ACHN (cell line): ENCODE measurements around the gene CTNNA3.

Source experiments
- DNase-seq: peaks from one replicate; pipeline ENCODE4 v3.0.0-alpha.2; 2015
- in situ Hi-C: cut with HindIII; loops from 2 replicates; pipeline ENCODE4 v1.10.0; 2017; ENCODE audit warnings: low sequenced_read_pairs, low pct_ligation_motif_present, low pct_unique_long_range_greater_than_20kb

CTNNA3 gene

DNA sequence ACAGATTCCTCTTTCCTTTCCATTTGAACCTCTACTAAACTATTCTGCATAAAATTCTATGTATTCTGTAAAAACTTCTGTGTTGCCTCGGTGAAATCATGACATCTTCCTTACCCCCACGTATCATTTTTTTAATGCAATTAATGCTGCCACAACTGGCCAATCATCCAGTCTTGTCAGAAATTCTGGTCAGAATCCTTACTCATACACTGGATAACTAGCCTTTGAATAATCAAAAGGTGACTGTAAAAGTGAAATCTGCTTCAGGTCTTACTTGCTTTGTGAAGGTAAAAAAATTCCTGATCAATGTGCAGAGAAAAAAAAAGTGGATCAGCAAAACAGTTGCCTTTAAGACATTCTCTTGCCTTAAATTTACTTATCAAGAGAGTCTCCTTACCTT, 859.2 kb downstream of the CTNNA3 start:
- in situ Hi-C loops, result no loop called here
- no peak for DNase-seq

DNA sequence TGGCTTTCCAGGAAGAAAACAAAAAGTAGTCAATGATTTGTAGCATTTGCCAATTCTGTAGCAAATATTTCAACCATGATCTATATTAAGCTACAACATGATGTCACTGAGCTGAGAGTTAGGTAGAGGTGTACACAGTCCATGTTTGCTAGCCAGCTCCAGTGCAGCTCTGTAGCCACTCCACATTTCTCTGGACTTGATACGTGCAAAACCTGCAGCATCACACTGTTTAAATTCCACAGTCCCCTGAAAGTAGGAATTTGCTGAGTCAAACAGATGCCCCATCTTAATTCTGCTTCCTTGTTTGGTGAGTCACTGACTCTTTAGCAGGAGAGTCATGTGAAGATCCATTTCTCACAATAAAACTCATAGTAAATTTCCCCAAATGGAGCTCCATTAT, 859.9 kb downstream of the CTNNA3 start:
- in situ Hi-C loops, result no loop called here
- DNase-seq, result peak; percentile 88

DNA sequence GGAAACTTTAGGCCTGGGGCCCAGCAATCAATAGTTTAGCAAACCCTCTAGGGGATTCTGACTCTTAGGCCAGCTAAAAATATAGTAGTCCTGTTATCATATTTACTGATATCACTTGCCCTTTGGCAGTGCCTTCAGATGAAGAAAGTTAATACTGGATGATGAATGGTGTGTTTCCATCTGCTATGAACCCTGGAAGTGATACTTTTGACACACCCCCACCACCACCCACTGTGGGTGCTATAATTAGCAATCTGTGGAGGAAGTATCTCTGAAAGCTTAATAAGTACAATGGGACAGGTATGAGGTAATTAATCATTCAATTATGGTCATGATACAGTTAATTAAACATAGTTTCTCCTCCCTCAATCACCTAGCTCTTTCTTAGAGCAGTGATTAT, 860.6 kb downstream of the CTNNA3 start:
- in situ Hi-C loops, result no loop called here
- DNase-seq, result no peak

DNA sequence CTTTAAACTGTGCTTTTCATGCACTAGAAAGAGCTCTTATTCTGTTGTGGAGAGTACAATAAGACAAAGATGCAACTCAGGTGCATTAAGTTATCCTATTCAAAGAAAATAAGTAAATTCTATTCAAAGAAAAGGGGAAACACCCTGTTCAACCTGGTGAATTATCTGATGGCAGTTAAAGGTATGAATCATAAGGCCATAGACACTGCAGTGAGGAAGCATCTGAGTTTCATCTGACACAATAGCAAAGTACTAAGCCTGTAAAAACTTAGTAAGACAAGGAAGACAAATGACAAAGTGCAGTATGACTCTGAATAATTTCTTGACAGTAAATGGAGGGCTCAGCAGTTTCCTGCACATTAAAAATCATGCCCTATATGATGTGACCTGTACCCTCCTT, 861.2 kb downstream of the CTNNA3 start:
- in situ Hi-C loops, result no loop called here
- DNase-seq, result peak; percentile 11

DNA sequence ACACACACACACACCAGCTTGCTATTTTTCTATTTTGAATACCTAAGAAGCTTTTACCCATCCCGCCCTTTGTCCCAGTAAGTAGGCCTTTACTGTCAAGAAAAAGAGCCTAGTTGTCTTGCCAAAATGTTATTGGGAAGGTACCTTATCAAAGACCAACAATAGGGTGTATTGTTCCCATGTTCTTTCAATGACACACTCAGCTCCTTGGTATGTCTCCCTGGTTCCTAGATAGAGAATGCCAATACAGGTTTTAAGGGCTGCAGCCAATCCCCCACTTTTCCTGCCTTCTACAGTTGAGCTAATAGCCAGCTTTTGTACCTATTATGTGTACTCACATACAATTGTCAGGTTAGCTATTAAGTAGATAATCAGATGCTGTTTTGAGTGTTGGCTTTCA, 862.1 kb downstream of the CTNNA3 start:
- in situ Hi-C loops, result no loop called here
- no peak for DNase-seq

DNA sequence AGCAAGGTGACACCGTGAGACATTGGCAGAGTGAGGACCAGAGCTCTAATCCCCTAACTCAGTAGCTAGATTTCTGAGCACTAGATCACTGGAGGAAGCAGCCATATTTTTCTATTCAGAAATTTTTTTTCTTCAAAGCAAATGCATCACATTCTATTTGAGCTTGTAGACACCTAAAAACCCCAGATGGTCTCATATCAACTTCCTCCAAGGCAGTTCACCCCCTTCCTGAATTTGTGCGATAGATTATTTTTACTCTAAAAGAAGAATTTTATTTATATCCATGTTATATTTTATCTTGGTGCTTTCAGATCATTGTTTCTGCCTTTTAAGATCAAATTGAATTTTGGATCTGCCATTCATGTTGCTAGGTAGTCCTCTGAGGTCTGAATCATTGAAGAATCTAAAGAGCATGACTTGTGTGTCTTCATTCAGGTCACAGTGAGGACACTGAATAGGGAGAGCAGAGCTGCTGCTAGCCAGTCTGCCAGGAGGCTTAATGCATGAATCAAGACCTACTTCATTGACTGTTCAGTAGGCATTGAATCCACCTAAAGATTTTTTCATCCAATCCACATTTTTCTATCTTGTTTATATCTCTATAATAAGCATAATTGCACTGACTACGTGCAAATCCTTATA, 863.1 kb downstream of the CTNNA3 start:
- no peak for DNase-seq
- in situ Hi-C loops, result no loop called here

DNA sequence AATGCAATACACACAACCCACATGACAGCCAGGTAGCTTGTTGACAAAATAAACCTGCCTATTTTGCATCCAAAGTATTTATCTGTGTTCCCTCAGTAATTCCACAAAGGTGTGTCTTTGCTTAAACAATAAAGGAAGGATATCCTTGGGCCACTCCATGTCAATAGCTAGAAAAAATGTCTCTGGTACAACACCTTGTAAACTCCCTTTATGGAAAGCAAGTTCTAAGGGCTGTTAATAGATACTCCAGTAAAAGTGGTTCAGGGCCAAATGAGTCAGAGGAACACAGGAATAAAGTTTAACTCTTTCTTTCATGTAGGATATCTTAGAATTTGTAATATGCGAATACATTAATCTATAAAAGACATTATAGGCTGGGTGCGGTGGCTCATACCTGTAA, 867.0 kb downstream of the CTNNA3 start:
- in situ Hi-C loops, result no loop called here
- DNase-seq, result peak; percentile 39

DNA sequence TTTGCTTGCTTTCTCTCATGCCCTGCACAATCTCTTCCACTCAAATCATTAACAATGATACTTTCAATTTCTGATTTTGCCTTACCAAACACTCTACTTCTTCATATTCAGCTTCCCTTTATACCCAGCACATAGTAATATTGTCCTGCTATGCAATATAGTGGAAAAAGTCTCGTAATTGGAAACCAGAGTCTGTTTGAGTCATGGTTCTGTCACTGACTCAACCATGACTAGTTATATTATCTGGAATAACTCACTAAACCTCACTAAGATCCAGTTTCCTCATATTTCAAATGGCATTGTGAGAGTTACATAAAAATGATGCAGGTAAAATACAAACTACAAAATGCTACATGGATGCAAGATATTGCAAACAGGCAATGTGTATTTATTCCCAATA, 868.6 kb downstream of the CTNNA3 start:
- in situ Hi-C loops, result no loop called here
- DNase-seq, result peak; percentile 58

DNA sequence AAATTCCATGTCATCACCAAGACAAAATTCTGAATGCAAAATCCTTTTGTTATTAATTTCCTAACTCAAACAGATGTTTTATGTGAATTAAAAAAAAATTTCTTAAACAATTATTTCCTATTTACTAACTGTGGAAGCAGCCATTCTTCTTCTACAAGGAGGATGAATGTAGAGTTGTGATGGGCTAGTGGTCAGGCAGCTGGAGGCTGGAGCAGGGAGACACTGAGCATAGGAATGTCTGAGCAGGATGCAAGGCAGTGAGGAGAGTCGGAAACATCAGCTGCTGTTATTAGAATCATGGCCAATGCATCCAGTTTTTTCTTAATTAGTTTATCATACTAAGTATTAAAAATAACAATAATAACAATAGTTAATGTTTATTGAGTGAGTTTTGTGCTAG, 872.7 kb downstream of the CTNNA3 start:
- in situ Hi-C loops, result no loop called here
- no peak for DNase-seq

DNA sequence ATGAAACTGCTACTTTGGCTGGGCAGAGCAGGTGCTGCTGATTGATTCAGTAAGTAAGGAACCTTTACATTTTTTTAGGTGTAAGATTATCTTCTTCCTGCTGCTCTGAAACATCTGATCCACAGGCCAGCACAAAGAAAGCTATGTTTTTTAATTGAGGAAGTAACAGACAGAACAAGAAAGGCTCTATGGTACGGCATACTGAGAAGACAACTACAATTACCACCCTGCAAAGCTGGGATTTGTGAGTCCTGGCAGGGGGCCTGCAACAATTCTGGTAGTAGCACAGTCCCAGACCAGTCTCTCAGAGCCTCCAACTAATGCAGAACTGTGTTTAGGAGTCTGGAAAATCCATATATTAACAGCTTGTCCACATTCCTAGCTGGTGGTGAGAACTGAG, 873.2 kb downstream of the CTNNA3 start:
- in situ Hi-C loops, result no loop called here
- DNase-seq, result no peak

DNA sequence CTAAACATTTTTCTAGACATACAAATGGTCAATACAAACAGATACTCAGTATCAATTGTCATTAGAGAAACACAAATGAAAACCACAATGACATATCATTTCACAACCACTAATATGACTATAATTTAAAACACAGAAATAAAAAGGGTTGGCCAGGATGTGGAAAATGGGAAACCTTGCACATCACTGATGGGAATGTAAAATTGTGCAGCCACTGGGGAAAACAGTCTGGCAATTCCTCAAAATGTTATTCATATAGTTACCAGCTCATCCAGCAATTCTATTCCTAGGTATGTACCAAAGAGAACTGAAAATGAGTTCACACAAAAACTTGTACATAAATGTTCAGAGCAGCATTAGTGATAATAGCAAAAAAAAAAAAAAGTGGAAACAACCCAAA, 876.3 kb downstream of the CTNNA3 start:
- no peak for DNase-seq
- in situ Hi-C loops, result no loop called here

DNA sequence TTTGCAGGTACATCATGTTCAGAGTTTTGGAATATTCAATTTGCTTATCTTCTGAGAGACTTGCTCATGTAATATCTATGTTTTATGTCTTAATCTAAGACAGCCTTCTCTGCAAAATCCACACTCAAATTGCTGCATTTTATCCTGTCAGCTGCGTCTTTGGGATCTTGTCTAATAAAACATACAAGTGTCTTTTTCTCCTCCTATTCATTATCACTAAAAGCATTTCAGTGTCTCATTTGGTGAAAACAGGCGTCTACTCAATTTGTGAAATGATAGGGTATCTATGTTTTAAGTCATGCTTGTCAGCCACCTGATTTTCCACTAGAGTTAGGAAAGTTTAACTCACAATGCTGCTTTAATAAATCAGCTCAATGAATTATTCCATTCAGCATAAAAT, 882.9 kb downstream of the CTNNA3 start:
- DNase-seq, result no peak

DNA sequence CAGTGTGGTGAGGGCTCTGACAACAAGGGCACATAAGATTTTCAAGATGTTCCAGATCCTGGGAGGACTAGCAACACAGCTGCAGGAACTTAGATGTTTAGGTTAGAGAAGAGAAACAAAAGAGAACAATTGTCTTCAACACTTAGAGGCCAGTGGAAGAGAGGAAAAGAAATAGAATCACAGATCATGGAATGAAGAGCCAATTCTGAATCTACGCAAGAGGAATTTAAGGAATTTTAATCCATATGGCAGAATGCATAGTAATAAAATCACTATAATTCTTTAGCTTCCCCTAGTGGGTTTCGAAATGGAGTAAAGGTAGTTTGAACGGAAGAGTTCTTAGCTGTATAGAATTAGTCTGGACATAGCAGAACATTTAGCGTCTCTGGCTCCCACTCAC, 884.8 kb downstream of the CTNNA3 start:
- no peak for DNase-seq
- in situ Hi-C loops, result no loop called here

More for the DNA sequence above, 882.9 kb downstream of the CTNNA3 start:
- in situ Hi-C loops, result no loop called here

DNA sequence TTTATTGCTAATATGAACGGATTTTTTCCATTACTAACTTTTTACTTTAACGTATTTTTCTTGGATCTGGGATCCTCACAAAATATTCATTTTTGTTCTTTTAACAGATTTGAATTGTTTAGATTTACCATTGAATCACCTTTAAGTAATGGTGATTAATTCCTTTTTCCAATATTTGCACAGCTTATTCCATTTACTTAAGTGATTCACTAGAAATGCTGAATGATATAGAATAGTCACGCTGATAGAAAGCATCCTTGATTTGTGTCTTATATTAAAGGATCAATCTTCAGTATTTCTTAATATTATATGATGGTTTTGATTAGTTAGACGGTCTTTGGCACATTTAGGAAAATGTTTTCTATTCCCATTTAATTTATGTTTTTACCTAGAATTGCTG, 886.6 kb downstream of the CTNNA3 start:
- in situ Hi-C loops, result no loop called here
- DNase-seq, result no peak

DNA sequence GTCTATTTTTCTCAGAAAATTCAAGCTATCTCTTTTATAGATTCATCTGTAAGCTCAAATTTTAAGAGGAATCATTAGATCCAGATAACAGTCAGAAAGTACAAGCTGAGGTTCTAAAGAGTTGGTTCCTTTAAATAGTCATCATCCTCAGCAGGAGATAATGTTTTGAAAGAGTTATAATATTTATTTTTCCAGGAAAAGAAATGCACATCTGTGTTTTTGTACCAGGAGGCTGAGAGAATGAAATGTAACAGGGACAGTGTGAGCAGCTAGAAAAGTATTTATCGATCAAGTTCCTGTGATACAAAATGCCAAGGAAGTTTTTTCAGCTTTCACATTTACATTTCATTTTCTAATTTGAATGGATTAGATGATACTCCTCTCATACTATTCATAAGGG, 890.4 kb downstream of the CTNNA3 start:
- no peak for DNase-seq
- in situ Hi-C loops, result no loop called here

DNA sequence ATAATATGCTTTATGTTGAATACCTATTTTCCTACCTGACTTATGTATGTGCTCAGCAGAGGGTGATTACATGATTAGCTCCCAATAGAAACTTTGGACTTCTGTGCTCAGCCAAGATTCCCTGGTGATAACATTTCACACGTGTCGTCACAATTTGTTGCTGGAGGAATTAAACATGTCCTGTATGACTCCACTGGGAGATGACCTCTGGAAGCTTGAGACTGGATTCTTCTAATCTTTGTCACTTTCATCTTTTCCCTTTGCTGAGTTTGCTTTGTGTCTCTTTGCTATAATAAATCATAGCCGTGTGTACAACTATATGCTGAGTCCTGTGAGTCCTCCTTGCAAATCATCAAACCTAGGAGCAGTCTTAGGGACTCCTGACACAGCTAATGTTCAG, 891.0 kb downstream of the CTNNA3 start:
- no peak for DNase-seq
- in situ Hi-C loops, result no loop called here

DNA sequence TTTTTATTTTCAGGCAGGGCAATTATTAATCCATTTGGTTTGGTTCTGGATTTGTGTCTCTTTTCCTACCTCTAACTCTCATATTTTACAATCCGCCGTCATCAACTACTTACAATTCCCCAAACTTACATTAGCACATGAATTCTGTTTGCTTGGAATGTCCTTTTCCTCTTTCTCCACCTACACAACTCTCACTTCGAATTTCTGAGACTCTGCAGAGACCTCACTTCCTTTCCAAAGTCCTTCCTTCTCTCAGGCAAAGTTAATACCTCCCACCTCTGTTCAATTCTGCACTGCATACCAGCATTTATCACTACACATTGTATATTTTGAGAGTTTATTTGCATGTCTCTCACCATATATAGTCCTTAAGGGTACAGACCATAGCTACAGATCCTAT, 892.8 kb downstream of the CTNNA3 start:
- no peak for DNase-seq
- in situ Hi-C loops, result no loop called here

DNA sequence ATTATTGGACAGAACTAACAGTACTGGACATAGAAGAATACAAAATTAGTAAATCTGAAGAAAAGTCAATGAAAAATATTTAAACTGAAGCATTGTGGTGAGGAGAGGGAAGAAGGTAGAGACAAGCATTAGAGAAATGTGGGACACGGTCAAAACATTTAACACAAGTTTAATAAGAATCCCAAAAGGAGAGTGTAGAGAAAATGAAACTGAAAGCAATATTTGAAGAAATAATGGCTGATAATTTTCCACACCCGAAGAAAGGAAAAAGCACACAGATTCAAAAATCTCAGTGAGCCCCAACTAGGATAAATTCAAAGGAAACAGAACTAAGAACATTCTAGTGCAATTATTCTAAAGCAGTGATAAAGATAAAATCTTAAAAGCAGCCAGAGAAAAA, 896.5 kb downstream of the CTNNA3 start:
- in situ Hi-C loops, result no loop called here
- peak; percentile 62 for DNase-seq

DNA sequence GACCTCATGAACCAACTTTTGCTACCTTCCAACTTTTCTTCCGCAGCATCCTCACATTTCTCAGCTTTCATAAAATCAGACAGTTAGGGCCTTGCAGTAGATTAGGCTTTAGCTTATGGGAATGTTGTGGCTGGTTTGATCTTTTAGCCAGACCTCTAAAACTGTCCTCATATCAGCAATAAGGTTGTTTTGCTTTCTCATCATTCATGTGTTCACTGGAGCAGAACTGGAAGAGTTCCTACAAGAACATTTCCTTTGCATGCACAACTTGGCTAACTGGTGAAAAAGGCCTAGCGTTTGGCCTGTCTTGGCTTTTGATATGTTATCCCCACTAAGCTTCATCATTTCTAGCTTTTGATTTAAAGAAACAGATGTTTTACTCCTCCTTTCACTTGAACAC, 900.1 kb downstream of the CTNNA3 start:
- in situ Hi-C loops, result no loop called here
- no peak for DNase-seq

DNA sequence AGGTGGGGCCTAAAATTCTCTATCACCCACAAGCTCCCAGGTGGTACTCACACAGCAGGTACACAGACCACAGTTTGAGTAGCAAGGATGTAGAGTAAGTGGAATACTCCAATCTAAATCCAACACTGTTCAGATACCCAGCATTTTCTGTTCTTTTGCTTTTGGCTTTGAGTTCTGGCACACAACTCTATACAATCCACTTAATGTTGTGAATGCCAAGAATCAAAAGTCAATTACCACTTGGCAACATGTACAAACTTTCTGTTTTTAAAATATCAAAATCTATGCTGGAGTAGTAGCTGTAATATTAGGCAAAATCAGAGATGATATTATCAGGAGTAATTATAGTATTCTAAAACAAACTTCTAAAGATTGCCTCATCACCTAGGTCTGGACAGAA, 903.6 kb downstream of the CTNNA3 start:
- in situ Hi-C loops, result no loop called here

More for the DNA sequence above, 903.6 kb downstream of the CTNNA3 start:
- no peak for DNase-seq
